IPS-11a (cell line): ENCODE results near the gene CACFD1.

Experiments used
- H3K4me3 ChIP-seq: one replicate; pipeline ENCODE4 v1.5.1; 2013; ENCODE audit warnings: low read depth, low read length, control low read depth

CACFD1 gene

DNA sequence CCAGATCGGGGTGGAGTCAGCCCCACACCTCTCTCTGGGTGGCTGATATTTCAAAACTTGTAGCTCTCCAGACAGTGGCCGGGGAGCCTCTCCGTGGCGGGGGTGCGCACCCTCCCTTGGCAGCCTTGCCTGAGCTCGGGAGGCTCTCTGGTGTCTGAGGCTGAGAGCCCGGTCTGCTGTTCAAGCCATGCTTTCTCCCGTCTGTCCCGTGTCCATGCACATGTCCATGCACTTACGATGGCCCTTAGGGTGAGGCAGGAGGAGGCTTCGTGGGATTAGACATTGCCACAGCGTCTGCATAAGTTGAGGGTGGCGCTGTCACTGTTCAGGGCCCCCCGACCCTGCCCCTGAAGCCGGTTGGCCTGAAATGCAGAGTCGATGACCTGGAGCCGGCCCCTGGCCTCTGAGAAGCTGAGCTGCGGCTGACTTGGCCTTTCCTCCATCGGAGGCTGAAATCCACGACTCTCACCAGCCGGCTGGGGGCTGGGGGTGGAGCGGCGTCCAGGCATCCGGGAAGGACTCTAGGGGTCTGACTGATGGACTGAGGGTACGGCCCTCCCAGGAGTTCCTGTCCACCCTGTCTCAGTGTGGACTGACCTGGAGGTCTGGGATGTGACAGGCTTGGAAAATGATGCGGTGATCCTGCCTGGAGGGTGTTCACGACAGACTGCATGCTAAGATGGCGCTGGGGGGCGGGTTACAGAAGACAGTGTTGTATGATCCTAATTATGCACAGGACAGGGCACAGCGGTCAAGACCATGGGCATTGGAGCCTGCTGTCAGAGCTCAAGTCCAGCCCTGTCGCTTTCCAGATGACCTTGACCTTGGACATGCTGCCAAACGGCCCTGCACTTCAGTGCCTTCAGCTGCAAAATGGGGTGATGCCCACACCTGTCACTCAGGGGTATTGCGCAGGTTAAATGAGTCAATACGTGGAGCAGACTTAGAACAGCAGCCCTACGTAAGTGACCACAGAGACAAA lies 37.4 kb downstream of the CACFD1 start:
- no peak overlapping the region for H3K4me3 ChIP-seq

DNA sequence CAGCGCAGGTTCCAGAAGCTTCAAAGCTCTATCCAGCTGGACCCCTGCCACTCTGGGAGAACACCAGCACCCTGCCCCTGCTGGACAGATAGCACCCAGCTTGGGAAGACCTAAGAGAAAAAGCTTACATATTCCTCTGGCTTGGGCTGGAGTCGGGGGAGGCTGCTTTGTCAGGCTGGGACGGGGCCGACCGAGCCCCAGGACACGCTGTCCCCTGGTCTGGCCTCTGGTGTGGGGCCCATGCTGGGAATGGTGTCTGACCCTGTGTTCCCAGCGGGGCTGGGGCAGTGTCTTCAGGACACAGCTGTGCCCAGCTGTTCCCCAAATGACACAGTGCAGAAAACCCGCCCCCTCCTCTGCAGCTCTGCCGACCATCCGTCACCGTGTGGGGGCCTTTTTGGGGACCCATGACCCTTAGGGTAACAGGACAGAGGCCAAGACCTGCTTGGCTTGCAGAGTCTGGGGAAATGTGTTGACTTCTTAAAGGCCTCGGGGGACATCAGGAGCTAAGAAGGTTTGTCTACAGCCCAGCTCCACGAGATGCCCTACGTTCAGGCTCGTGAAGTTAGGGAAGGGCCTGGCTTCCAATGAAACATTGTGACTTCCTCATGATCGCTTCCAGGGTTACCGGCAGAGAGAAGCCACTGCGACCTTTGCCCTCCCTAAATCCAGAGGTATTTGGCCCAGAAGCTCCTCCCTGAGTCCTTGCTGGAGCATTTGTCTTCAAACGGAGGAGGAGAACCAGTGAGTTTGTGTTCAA lies 39.5 kb downstream of the CACFD1 start:
- no peak overlapping the region for H3K4me3 ChIP-seq

DNA sequence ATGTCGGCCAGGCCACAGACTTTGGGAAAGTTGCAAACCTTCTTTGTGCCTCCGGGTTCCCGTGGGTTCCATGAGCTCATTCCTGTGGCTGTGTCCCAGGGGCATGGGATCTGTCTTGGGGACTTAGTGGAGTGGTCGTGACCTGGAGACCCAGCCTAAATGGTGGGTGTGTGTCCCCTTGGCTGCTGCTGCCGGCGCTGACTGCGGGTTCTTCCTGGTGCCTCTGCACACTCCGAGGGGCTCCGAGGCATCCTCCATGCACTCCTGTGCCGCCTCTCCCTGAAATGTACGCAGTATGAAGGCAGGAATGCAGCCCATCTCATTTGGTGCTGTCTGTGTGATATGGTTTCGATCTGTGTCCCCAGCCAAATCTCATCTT lies 40.1 kb downstream of the CACFD1 start:
- H3K4me3 ChIP-seq, result no peak overlapping the region

DNA sequence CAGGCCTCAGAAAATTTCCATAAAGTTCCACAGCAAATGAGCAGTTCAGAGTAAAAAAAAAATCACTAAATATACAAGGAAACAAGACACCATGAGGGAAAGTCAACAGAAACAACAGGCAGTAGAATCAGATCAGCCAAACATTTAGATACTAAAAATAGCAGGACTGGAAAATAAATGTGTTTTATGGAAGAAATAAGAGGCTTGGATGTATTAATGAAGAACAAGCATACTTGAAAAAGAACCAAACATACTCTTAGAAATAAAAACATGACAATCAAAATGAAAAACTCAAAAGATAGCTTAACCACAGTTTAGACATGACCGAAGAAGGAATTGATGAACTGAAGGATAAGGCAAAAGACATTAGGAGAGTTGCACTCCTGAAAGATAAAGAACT lies 42.3 kb downstream of the CACFD1 start:
- no peak overlapping the region for H3K4me3 ChIP-seq

DNA sequence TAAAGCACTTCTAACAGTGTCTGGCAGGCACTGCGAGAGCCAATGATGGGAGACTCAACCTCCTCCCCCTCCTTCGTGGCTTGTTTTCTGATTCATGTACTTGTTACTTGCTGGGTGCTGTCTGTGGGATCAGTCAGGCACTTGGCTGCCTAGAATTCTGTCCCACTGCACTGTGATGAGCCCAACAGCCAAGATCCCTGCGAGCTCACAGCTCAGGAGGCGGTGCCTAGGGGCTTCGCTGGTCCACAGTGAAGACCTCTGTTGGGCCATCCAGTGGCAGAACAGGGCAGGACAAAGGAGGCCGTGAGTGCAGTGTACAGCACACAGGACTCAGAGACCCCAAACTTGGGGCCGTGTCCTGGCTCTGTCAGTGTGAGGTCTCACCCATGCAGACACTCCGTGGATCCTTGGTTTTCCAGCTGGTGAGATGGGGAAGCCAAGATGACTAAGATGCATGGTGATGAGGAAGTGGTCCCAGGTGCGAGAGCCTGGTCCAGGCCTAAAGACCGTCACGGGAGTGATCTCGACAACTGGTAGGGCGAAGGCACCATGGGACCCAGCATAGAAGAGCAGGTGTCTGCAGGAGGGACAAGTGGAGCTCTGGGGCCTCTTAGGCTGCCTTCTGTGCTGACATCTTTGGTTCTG lies 45.5 kb downstream of the CACFD1 start:
- H3K4me3 ChIP-seq, result no peak overlapping the region

DNA sequence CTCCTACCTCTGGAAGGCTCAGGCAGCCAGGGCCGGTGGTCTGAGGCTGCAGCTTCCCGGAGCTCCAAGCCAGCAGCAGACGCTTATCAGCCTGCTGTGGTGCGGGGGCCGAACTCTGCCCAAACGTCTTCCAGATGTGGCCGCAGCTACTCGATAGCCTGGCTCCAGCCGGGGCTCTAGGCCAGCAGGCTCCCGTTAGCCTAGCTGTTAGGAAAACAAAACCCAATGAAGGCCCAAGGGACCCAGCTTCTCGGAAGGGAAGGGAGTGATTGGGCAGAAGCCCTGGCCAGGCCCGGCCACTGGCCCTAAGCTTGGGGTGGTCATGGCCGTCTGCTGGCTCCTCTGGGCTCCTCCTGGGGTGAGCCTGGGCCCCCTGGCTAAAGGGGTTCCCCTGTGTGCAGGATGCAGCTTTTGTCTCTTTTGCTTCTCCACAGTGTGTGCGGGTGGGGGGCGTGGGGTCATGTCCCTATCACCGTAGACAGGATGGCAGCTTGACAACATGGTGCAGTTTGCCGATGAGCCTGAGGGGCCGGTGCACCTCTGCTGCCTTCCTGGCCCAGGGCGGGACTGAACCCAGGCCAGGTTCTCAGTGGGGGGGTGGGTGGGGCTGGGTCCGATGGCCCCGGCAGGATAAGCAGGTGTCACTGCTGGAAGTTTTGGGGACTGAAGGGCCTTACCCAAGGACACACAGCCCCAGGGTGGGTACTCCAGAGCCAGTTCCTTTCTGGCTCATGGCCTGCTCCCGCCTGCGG lies 46.3 kb downstream of the CACFD1 start:
- no peak overlapping the region for H3K4me3 ChIP-seq

DNA sequence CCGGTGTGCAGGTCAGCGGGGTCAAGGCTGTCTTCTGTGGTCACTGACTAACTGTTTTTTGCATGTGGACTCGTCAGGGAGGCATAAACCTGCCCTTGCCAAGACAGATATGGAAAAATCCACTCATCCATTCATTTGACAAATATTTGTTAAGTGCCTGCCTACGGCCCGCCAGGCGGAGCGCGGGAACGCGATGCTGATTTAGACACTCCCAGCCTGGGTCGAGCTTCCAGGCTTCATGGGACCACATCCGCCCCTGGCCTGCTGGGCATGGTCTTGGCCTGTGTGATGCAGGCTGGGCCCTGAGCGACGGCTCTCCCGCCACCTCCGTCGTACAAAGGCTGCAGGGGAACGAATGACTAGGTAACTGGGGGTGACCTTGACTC lies 46.9 kb downstream of the CACFD1 start:
- H3K4me3 ChIP-seq, result no peak overlapping the region

DNA sequence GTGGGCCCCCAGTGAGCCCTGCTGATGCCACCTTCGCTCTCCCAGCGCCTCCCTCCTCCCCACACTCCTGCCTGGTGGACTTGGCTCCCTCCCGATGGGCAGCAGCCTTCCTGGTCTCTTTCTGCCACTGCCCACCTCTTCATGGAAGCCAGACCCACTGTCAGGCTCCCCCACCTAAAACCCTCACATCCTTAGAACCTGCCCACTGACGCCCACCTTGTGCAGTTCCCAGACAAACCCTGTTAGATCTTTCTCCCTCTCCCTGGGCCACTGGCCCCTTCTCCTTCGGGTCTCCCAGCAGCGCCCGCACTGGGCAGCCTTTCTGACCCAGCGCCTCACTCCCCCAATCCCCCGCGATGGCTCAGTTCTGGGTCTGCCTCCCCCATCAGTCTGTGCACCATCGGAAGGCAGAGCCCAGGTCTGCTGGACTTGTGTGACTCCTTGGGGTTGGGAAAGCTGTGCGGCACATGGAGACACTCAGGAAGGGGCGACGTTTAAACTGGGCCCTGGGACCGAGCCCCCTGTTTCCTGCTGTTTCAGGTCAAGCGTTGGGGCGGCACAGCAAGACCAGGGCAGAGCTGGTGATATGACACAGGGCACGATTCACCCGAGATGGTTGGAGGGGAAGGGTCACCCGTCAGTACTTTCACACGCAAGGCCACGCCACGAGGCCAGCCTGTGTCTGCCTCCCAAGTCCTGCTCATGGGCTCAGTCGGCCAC lies 47.6 kb downstream of the CACFD1 start:
- no peak overlapping the region for H3K4me3 ChIP-seq

DNA sequence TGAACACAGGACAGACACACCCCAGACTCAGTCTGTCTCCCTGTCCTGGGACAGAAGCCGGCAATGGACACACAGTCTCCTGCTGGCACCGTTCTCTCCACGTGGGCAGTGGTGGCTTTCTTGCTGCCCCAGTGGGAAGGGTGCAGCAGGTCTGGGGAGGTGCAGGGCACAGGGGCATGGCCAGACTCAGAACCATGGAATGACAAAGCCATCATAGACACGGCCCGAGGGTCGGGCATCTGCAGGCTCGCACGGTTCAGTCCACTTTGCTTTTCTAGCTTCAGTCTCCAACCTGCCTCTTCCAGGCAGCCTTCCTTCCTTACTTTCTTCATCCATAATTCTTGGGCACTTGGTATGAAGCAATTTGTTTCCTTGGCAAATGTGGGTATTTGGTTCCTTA lies 48.3 kb downstream of the CACFD1 start:
- no peak overlapping the region for H3K4me3 ChIP-seq

DNA sequence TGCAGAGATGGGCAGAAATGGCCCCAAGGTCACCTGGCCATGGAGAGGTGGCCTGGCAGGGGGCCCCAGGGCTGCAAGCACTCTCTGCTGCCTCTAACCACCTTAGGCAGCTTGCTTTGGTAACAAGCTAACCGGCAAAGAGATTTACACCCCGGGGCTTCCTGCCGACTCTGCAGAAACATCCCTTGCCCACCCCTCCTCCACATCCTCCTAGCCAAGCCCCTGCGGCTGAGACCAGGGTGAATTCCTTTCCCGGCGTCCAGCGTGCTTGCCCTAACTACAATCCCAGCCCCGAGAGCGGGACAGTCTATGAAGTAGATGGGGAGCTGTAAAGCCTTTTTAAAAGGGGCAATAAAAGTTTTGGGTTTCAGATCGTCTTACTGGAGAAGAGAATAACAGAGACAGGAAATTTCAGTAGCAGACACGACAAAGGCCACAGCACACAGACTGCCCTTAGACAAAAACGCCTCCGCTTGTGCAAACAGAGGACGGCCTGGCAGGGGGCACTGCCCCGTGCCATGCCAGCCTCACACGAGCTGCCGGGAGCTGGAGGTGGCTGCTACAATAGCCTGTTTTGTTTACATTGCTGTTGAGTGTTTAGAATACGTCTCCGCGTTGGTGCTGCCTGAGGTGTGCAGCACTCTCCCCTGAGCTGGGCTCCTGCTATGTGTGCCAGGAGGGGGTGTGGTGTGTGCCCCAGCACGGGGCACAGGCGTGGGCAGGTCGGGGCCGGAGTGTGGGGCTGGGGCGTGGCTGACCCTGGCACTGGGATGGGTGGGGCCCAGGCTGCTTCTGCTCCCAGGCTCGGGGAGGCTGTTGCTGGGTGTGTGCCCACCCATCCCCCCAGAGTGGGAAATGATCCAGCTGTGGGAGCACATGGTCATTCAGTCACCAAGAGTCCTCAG lies 49.7 kb downstream of the CACFD1 start:
- H3K4me3 ChIP-seq, result no peak overlapping the region

DNA sequence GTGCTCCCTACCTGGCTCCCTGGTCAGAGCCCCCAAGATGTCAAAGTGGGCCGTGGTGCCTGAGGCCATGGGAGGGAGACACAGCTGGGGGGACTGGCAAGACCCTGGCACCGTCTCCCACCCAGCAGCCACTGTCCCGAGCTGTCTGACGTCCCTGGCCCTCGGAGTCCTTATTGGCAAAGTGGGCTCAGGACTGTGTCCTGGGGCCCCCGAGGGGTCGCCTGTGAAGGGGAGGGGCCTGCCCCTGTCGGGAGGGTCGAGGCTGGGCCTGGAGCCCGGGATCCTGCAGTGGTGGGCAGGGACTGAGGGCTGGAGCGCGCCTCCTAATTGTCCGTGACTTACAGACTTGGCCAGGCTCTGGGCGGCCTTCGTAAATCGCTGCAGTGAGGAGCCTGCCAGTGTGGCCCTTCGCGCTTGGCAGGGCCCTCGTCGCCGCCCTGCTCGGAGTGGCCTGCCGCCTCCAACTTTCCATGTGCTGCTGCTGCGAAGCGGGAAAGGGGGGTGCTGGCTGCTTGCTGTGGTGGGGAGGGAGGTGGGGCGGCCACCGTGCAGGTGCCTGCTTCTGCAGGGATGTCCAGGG lies 51.2 kb downstream of the CACFD1 start:
- H3K4me3 ChIP-seq, result no peak overlapping the region

DNA sequence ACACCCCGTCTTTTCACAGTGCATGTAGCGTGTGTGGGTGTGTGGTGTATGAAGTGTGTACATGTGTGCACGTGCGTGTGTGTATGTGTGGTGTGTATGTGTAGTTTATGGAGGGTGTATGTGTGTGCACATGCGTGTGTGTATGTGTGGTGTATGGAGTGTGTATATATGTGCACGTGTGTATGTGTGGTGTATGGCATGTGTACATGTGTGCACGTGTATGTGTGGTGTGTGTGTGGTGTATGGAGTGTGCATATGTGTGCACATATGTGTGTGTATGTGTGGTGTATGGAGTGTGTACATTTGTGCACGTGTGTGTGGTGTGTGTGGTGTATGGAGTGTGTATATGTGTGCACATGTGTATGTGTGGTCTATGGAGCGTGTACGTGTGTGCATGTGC lies 51.8 kb downstream of the CACFD1 start:
- no peak overlapping the region for H3K4me3 ChIP-seq

DNA sequence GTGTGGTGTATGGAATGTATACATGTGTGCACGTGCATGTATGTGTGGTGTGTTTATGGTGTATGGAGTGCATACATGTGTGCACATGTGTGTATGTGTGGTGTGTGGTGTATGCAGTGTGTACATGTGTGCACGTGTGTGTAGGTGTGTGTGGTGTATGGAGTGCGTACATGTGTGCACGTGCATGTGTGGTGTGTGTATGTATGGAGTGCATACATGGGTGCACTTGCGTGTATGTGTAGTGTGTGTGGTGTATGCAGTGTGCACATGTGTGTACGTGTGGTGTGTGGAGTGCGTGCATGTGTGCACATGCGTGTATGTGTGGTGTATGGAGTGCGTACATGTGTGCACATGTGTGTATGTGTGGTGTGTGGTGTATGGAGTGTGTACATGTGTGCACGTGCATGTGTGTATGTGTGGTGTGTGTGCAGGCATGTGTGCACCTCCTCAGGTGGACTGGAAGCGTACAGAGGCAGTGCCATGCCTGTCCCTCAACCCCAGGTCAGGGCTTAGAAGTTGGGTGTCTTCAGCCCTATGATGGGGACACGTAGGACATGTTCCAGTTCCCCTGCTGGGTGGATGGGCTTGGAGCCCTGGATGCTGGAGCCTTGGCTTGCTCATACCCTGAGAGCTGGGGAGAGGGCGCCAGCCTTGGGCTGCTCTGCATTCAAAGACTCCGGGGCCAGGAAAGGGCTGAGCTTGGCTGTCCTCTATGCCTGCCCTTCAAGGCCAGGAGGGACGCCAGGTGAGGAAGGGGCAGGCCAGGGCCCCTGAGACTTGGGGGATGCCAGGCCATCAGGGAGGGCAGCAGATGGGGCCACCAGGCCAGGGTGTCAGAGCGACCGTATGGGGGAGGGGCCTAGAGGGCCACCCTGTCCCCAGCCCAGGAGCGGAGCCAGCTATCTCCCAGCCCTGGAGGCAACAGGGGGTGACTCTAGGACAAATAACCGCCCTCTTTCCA lies 52.8 kb downstream of the CACFD1 start:
- H3K4me3 ChIP-seq, result no peak overlapping the region

DNA sequence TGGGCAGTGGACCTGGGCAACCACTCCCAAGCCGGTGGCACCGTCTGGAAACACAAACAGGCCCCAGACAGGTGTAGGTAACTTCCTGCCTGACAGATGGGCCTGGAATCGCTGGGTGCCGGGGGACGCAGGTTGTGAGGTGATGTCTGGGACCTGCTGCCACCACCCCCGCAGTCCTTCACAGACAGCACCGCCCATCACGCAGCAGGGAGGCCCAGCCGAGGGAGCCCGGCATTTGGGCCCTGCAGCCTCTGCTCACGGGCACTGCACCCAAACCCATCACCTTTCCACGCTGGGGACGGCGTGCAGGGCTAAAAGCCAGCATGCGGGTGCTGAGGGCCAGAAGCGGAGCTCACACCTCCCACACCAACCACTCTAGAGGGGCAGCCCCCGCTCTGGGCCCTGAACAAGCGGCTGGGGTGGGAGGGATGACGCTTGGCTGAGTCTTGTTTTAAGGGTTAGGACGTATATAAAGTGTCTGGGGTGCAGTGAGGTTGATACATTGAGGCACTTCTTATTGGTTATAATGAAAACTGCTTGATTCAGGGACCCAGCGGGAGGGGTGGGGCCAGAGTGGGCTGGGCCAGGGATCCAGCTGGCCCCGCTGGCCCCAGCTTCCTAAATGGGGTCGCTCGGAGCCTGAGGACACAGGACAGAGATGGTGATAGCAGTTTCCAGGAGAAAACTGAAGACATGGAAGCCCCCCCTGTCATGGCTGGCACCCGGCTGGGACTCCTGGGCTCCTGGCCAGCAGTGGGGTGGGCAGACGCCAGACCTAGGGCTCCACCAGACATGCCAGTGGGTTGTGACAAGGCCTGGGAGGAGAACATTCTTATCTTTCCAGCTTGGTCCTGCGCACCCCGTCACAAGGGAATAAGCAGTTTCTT lies 53.7 kb downstream of the CACFD1 start:
- no peak overlapping the region for H3K4me3 ChIP-seq

DNA sequence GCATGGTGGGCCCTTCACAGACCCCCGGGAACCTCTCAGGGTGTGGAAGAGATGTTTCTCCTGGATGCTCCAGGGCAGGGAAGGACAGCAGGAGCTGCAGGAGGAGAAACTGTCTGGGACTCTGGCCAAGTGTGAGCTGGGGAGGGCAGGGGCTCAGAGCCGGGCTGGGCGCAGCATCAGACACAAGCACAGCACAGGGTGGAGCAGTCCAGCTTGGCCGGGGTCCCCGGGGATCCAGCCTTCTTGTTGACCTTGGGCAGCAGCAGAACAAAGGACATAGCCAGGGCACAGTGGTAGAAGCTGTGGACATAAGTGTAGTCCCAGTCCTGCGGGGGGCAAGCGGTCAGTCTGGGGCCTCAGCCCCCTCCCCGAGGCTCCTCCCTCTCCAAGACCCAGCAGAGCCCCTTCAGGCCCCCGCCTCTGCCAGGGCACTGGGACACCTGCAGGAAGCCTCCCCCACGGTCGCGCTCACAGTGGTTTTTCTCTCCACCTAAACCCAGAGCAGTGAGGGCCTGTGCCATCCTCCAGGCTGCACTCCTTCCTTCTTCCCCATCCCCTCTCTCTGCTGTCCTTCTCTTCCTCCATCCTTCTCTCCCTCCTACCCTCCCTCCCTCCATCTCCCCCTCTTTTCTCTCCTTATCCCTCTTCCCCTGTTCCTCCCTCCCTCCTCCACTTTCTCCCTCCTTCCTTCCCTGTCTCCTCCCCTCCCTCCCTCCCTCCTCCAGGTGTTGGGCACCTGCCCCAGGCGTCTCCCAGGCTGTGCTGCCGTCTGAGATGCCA lies 54.9 kb downstream of the CACFD1 start:
- no peak overlapping the region for H3K4me3 ChIP-seq

DNA sequence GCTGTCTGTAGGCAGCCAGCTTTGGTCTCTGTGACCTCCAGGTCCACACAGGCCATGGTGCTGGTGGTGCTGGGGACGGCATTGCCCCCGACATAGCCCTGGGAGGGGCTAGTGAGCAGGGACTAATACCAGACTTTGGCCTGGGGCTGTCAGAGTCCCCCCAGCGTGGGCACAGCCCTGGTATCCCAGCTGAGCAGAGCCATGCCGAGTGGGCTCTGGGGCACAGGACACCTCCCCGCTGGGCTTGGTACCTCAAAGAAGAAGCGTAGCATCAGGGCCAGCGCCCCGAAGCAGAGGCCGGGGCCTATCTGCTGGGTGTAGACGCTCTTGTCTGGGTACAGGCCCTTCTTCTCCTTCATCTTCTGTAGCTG lies 55.4 kb downstream of the CACFD1 start:
- H3K4me3 ChIP-seq, result no peak overlapping the region
